H1 (cell line): Measurements from ENCODE around the gene SNHG17. TPM values are rescaled to one million over a fixed set of nuclear protein-coding genes. Genes with fewer than 3 reads are reported as not detected.

ENCODE experiments used
- CTCF ChIA-PET: fragments of 300-600 bp; sonication (Branson Sonifier 250); formaldehyde crosslinking; loops from one replicate; lab custom pipeline; 2021; ENCODE audit not compliant: partially characterized antibody; lab: Charles Lee
- POLR2A ChIA-PET: fragments of 300-600 bp; sonication (Branson Sonifier 250); formaldehyde crosslinking; loops from one replicate; lab custom pipeline; 2021; ENCODE audit warnings: inconsistent platforms; ENCODE audit not compliant: partially characterized antibody; lab: Charles Lee
- DNase-seq, 2 experiments: peaks; one replicate each; pipeline versions ENCODE4 v3.0.0 to v3.0.0-alpha.2; 2010 to 2022; ENCODE audit warnings: low spot score in 2 of 2, low read depth in 1 of 2, mixed read lengths in 1 of 2
- FAIRE-seq: peaks from 2 replicates; lab custom pipeline; 2011; peaks lifted over from hg19 to GRCh38; lab: Jason Lieb, UNC
- H2AFZ ChIP-seq: 2 replicates; pipeline ENCODE4 v1.8.1; 2012; ENCODE audit warnings: low read length, inconsistent platforms
- H2AK5ac ChIP-seq: 2 replicates; pipeline ENCODE4 v1.6.1; 2013; ENCODE audit warnings: low read depth, low read length
- H2BK120ac ChIP-seq: replicated peaks from 2 replicates; pipeline ENCODE3; 2013; ENCODE audit warnings: low read depth, low read length, inconsistent platforms
- H2BK12ac ChIP-seq: 2 replicates; pipeline ENCODE4 v1.6.1; 2013; ENCODE audit warnings: low read depth, low read length
- H2BK15ac ChIP-seq: 2 replicates; pipeline ENCODE4 v1.6.1; 2013; ENCODE audit warnings: low read length
- H2BK20ac ChIP-seq: 2 replicates; pipeline ENCODE4 v1.6.1; 2013; ENCODE audit warnings: low read length
- H2BK5ac ChIP-seq: 2 replicates; pipeline ENCODE4 v1.6.1; 2013; ENCODE audit warnings: low read depth, low read length
- H3K14ac ChIP-seq: 2 replicates; pipeline ENCODE4 v1.6.1; 2013; ENCODE audit warnings: inconsistent platforms; ENCODE audit not compliant: insufficient read length
- H3K18ac ChIP-seq: 2 replicates; pipeline ENCODE4 v1.6.1; 2013; ENCODE audit warnings: low read length; ENCODE audit errors: extremely low read depth
- H3K23ac ChIP-seq: 2 replicates; pipeline ENCODE4 v1.6.1; 2013; ENCODE audit warnings: inconsistent platforms; ENCODE audit not compliant: insufficient read length
- H3K23me2 ChIP-seq: 2 replicates; pipeline ENCODE4 v1.6.1; 2013; ENCODE audit warnings: low read depth, low read length
- H3K27ac ChIP-seq: 2 replicates; pipeline ENCODE4 v1.6.1; 2011; ENCODE audit warnings: low read depth, low read length, inconsistent platforms
- H3K27me3 ChIP-seq, 4 experiments: replicated peaks in 1 of 4; 1 replicate in 1 of 4; 2 replicates in 3 of 4; pipeline versions ENCODE4 v1.6.1 to v1.8.1; 2011 to 2013; ENCODE audit warnings: low read length in 3 of 4, mild to moderate bottlenecking in 3 of 4, inconsistent platforms in 2 of 4, mixed read lengths in 2 of 4, moderate library complexity in 1 of 4; ENCODE audit not compliant: control insufficient read depth in 3 of 4, insufficient read depth in 3 of 4; ENCODE audit errors: extremely low read depth in 1 of 4
- H3K36me3 ChIP-seq, 4 experiments: 2 replicates each; pipeline versions ENCODE4 v1.6.1 to v1.8.1; 2011 to 2013; ENCODE audit warnings: mild to moderate bottlenecking in 4 of 4, low read length in 3 of 4, moderate library complexity in 2 of 4, control low read depth in 1 of 4, inconsistent platforms in 1 of 4; ENCODE audit not compliant: insufficient read depth in 4 of 4, control insufficient read depth in 2 of 4
- H3K4ac ChIP-seq: replicated peaks from 2 replicates; pipeline ENCODE3; 2013; ENCODE audit warnings: low read length, low read depth, mixed read lengths, inconsistent platforms; ENCODE audit not compliant: insufficient read length
- H3K4me1 ChIP-seq, 4 experiments: replicated peaks in 1 of 4; 1 replicate in 1 of 4; 2 replicates in 3 of 4; pipeline versions ENCODE4 v1.6.1 to v1.8.1; 2011 to 2013; ENCODE audit warnings: low read length in 3 of 4, inconsistent platforms in 2 of 4, mixed read lengths in 1 of 4; ENCODE audit not compliant: insufficient read depth in 4 of 4, control insufficient read depth in 3 of 4
- H3K4me2 ChIP-seq, 2 experiments: 2 replicates each; pipeline versions ENCODE4 v1.6.1 to v1.8.1; 2011 to 2013; ENCODE audit warnings: low read depth in 2 of 2, low read length in 2 of 2, control low read depth in 1 of 2, inconsistent platforms in 1 of 2, mild to moderate bottlenecking in 1 of 2; ENCODE audit not compliant: insufficient read depth in 1 of 2
- H3K4me3 ChIP-seq, 4 experiments: fragments of 200-600, 300-600 bp in 1 of 4; sonication (generic), shearing (Covaris generic), sonication (Bioruptor Twin) in 1 of 4; 2 replicates each; pipeline versions ENCODE4 v1.5.1 to v1.8.1; 2011 to 2016; ENCODE audit warnings: low read length in 4 of 4, low read depth in 3 of 4, control low read depth in 2 of 4, inconsistent platforms in 2 of 4, mild to moderate bottlenecking in 2 of 4, mixed read lengths in 1 of 4, moderate library complexity in 1 of 4; ENCODE audit not compliant: insufficient read depth in 2 of 4; ENCODE audit errors: extremely low read depth in 1 of 4
- H3K56ac ChIP-seq: replicated peaks from 2 replicates; pipeline ENCODE3; 2013; ENCODE audit warnings: low read depth, mild to moderate bottlenecking, mixed read lengths, low read length, inconsistent platforms; ENCODE audit not compliant: insufficient read length
- H3K79me1 ChIP-seq: 2 replicates; pipeline ENCODE4 v1.6.1; 2013; ENCODE audit warnings: low read depth, low read length, control low read depth
- H3K79me2 ChIP-seq, 2 experiments: 2 replicates each; pipeline versions ENCODE4 v1.6.1 to v1.8.1; 2012 to 2013; ENCODE audit warnings: low read length in 2 of 2, mild to moderate bottlenecking in 2 of 2, inconsistent platforms in 1 of 2; ENCODE audit not compliant: insufficient read depth in 2 of 2, control insufficient read depth in 1 of 2
- H3K9ac ChIP-seq, 4 experiments: replicated peaks in 1 of 4; 1 replicate in 1 of 4; 2 replicates in 3 of 4; pipeline versions ENCODE4 v1.6.1 to v1.8.1; 2011 to 2013; ENCODE audit warnings: low read depth in 3 of 4, low read length in 3 of 4, control low read depth in 2 of 4, mild to moderate bottlenecking in 2 of 4, moderate library complexity in 2 of 4, inconsistent platforms in 1 of 4; ENCODE audit errors: extremely low read depth in 1 of 4
- H3K9me3 ChIP-seq, 2 experiments: 2 replicates each; pipeline versions ENCODE4 v1.6.1 to v1.8.1; 2012 to 2013; ENCODE audit warnings: mild to moderate bottlenecking in 2 of 2, moderate library complexity in 2 of 2, control low read depth in 1 of 2, inconsistent platforms in 1 of 2, low read depth in 1 of 2, low read length in 1 of 2, mixed read lengths in 1 of 2; ENCODE audit not compliant: insufficient read depth in 2 of 2
- H4K20me1 ChIP-seq, 2 experiments: replicated peaks in 1 of 2; 2 replicates each; pipeline versions ENCODE3 to v1.8.1; 2011 to 2013; ENCODE audit warnings: inconsistent platforms in 2 of 2, low read length in 2 of 2, mild to moderate bottlenecking in 1 of 2; ENCODE audit not compliant: insufficient read depth in 2 of 2, control insufficient read depth in 1 of 2
- H4K5ac ChIP-seq: 2 replicates; pipeline ENCODE4 v1.6.1; 2013; ENCODE audit warnings: low read length, low read depth, mixed read lengths, inconsistent platforms; ENCODE audit not compliant: insufficient read length
- H4K8ac ChIP-seq: 2 replicates; pipeline ENCODE4 v1.8.0; 2013; ENCODE audit warnings: mild to moderate bottlenecking, moderate library complexity, low read length, inconsistent platforms; ENCODE audit not compliant: insufficient read depth; ENCODE audit errors: extremely low read depth
- H4K91ac ChIP-seq: replicated peaks from 2 replicates; pipeline ENCODE3; 2013; ENCODE audit warnings: low read length, mixed read lengths, inconsistent platforms; ENCODE audit not compliant: insufficient read length
- ASH2L ChIP-seq: fragments of 200-600, 300-600 bp; sonication (generic); IDR thresholded peaks from one replicate; pipeline ENCODE4 v1.7.1; 2017; ENCODE audit warnings: low read length
- CREB1 ChIP-seq: IDR thresholded peaks from 2 replicates; pipeline ENCODE4 v1.6.1; 2012; ENCODE audit warnings: inconsistent platforms
- EGR1 ChIP-seq: IDR thresholded peaks from 2 replicates; pipeline ENCODE4 v1.6.1; 2011; ENCODE audit warnings: low read depth, low read length, borderline replicate concordance
- GABPA ChIP-seq: IDR thresholded peaks from 2 replicates; pipeline ENCODE4 v1.6.1; 2011; ENCODE audit warnings: mild to moderate bottlenecking, low read length, moderate library complexity, borderline replicate concordance; ENCODE audit not compliant: insufficient read depth
- HDAC2 ChIP-seq, 2 experiments: fragments of 300-600 bp in 1 of 2; sonication (generic) in 1 of 2; IDR thresholded peaks; 2 replicates each; pipeline ENCODE4 v1.6.1; 2011 to 2012; ENCODE audit warnings: low read depth in 2 of 2, low read length in 2 of 2, mild to moderate bottlenecking in 2 of 2, moderate library complexity in 2 of 2, borderline replicate concordance in 1 of 2, inconsistent platforms in 1 of 2
- HDAC6 ChIP-seq: IDR thresholded peaks from one replicate; pipeline ENCODE4 v1.7.1; 2012; ENCODE audit warnings: low read depth, mild to moderate bottlenecking, inconsistent platforms, low read length, moderate library complexity
- NRF1 ChIP-seq: IDR thresholded peaks from 2 replicates; pipeline ENCODE4 v1.6.1; 2011; ENCODE audit warnings: mild to moderate bottlenecking, low read depth, low read length, improper control_type of control experiment
- RBBP5 ChIP-seq: IDR thresholded peaks from 2 replicates; pipeline ENCODE4 v1.7.1; 2012; ENCODE audit warnings: low read depth, mild to moderate bottlenecking, inconsistent platforms, low read length, moderate library complexity, borderline replicate concordance
- SP4 ChIP-seq: IDR thresholded peaks from 2 replicates; pipeline ENCODE4 v1.6.1; 2012; ENCODE audit warnings: low read length, inconsistent platforms
- YY1 ChIP-seq: IDR thresholded peaks from 2 replicates; pipeline ENCODE4 v1.6.1; 2011; ENCODE audit warnings: low read depth, mild to moderate bottlenecking, low read length
- WGBS, 2 experiments: shearing (Covaris generic) in 1 of 2; methylation state at CpG; one replicate each; pipeline versions ENCODE4 v1.1.6 to v1.1.7; 2013 to 2015; ENCODE audit warnings: low lambda C conversion rate in 2 of 2, mixed read lengths in 2 of 2, inconsistent platforms in 1 of 2, low coverage in 1 of 2, missing lambda C conversion rate in 1 of 2; ENCODE audit not compliant: insufficient replicate concordance in 2 of 2, insufficient coverage in 1 of 2, insufficient read length in 1 of 2; ENCODE audit errors: extremely low coverage in 1 of 2, missing lambda C conversion rate in 1 of 2; 5-methylcytosine and 5-hydroxymethylcytosine counted together
- polyA plus RNA-seq, 7 experiments: library from polyadenylated mRNA; depleted of rRNA in 3 of 7; stranded (reverse) in 5 of 7; unstranded in 2 of 7; fragments of >200 nt in 5 of 7; fragments of 200-250 nt in 2 of 7; gene quantifications; 1 replicate in 5 of 7; 2 replicates in 1 of 7; 4 replicates in 1 of 7; pipeline versions ENCODE4 v1.2.1 to v1.2.3, GENCODE V29; 2011 to 2013; ENCODE audit warnings: missing spikeins in 2 of 7, mixed read lengths in 2 of 7
- total RNA-seq: library from RNA; stranded (reverse); fragmentation: NEBNext Ultra II Directional; extraction: Animal tissue kit (Norgen Biotek cat#: 25700); gene quantifications from 2 replicates; pipeline ENCODE4 v1.2.1, GENCODE V29; 2021

The SNHG17 gene
- total and polyA plus RNA-seq, 2 of the 8 experiments (the other 6 are each of a cell fraction or from before 2014, with no cell fraction given) = 59.4 to 59.8 TPM

- Histone ChIP-seq H4K5ac (no peak overlapping the region), H2BK15ac (no peak overlapping the region), H3K56ac (no peak overlapping the region), H3K23ac (no peak overlapping the region), H2BK120ac (no peak overlapping the region), H2BK5ac (no peak overlapping the region), H3K9ac (no peak overlapping the region), H3K23me2 (no peaks in the 10 kb centered on the region), H3K18ac (no peak overlapping the region), H3K4me2 (no peak overlapping the region), H3K36me3 (peaks cover 0 to 4% (median 0%) of the 10 kb centered on the region in 4 experiments; a peak in 1 of 8 replicates), H4K20me1 (peaks cover 0 to 3% of the 10 kb centered on the region in 2 experiments), H3K27ac (no peak overlapping the region), H4K91ac (no peak overlapping the region), H3K9me3 (no peaks in the 10 kb centered on the region), H4K8ac (no peak overlapping the region), H3K4me1 (peaks cover 0 to 5% (median 2%) of the 10 kb centered on the region in 4 experiments; a peak in 5 of 7 replicates), H3K79me1 (no peaks in the 10 kb centered on the region), H2AFZ (no peak overlapping the region), H3K79me2 (no peaks in the 10 kb centered on the region), H3K4ac (no peak overlapping the region), H2BK20ac (no peak overlapping the region), H2AK5ac (no peak overlapping the region), H3K4me3 (no peak overlapping the region), H3K27me3 (no peaks in the 10 kb centered on the region), H2BK12ac (no peak overlapping the region), H3K14ac (no peak overlapping the region)
- 88% methylated on average over 9 of the region's 9 CpGs; no CpG with 5 or more reads in 1 of the 2 experiments for WGBS, 2 experiments
- ChIA-PET POLR2A (interaction anchor here (1.7 to 17.6 kb wide), 3 partner anchors 8 to 74 kb away, joined by 3 to 420 read pairs (median 19); partner anchors contain the start of gene SNHG17), CTCF (interaction anchor here (0.6 to 3.5 kb wide), 3 partner anchors 31 to 94 kb away, joined by 3 to 36 read pairs (median 3); no protein-coding TSS in a partner anchor)
- FAIRE-seq (no peak), DNase-seq (no peak)
- TF ChIP-seq ASH2L = no peak
- TF ChIP-seq YY1 = no peak
- TF ChIP-seq HDAC2 (IDR thresholded peaks at IDR 0.05; ENCODE audit: borderline replicate concordance in 1 of 2, low read depth in 2 of 2, low read length in 2 of 2) = no peak
- TF ChIP-seq EGR1 = no peak
- no peak for TF ChIP-seq NRF1
- TF ChIP-seq CREB1 = no peak
- TF ChIP-seq SP4 = no peak
- TF ChIP-seq RBBP5 = no peak
- no peak for TF ChIP-seq HDAC6
- TF ChIP-seq GABPA = no peak
Measured at GRCh38 chr20:38412877-38413577, 22.1 kb downstream of the SNHG17 start.
